Osteoblast (primary cell): Measurements from ENCODE around the gene NOTCH4. TPM values are rescaled to one million over a fixed set of nuclear protein-coding genes. Genes with fewer than 3 reads are reported as not detected.
A peak's percentile ranks its signal among the peaks of the same experiment; 100 is the strongest.

Source experiments
- DNase-seq: peaks from one replicate; pipeline ENCODE4 v3.0.0; 2011; ENCODE audit warnings: low spot score, mixed read lengths; ENCODE audit not compliant: insufficient read length; ENCODE audit errors: missing footprints
- H2AFZ ChIP-seq: 2 replicates; pipeline ENCODE4 v1.6.0; 2011; ENCODE audit warnings: mild to moderate bottlenecking, low read length
- H3K27ac ChIP-seq: 2 replicates; pipeline ENCODE4 v1.5.1; 2011; ENCODE audit warnings: mild to moderate bottlenecking, low read depth, low read length, moderate library complexity
- H3K27me3 ChIP-seq: 2 replicates; pipeline ENCODE4 v1.6.0; 2012; ENCODE audit warnings: mild to moderate bottlenecking, control low read depth, inconsistent platforms, low read length, moderate library complexity; ENCODE audit not compliant: insufficient read depth
- H3K36me3 ChIP-seq: 2 replicates; pipeline ENCODE4 v1.5.1; 2011; ENCODE audit warnings: mild to moderate bottlenecking, low read length, control low read depth, moderate library complexity; ENCODE audit not compliant: insufficient read depth
- H3K4me1 ChIP-seq: 2 replicates; pipeline ENCODE4 v1.5.1; 2011; ENCODE audit warnings: mild to moderate bottlenecking, low read length, control low read depth, moderate library complexity; ENCODE audit not compliant: insufficient read depth
- H3K4me2 ChIP-seq: 2 replicates; pipeline ENCODE4 v1.6.0; 2011; ENCODE audit warnings: mild to moderate bottlenecking, low read length; ENCODE audit not compliant: insufficient read depth
- H3K4me3 ChIP-seq: fragments of 200-600 bp; sonication (generic); 3 replicates; pipeline ENCODE4 v1.5.1; 2012; ENCODE audit warnings: mild to moderate bottlenecking, low read length, inconsistent platforms; ENCODE audit not compliant: insufficient read depth
- H3K79me2 ChIP-seq: 2 replicates; pipeline ENCODE4 v1.6.0; 2012; ENCODE audit warnings: mild to moderate bottlenecking, low read length, control low read depth, inconsistent platforms; ENCODE audit not compliant: insufficient read depth
- H3K9me3 ChIP-seq: 2 replicates; pipeline ENCODE4 v1.5.1; 2011; ENCODE audit warnings: low read depth, low read length, control low read depth
- H4K20me1 ChIP-seq: 2 replicates; pipeline ENCODE4 v1.6.0; 2012; ENCODE audit warnings: mild to moderate bottlenecking, low read length, control low read depth; ENCODE audit not compliant: insufficient read depth
- CTCF ChIP-seq: IDR thresholded peaks from 2 replicates; pipeline ENCODE4 v1.5.1; 2011; ENCODE audit warnings: mild to moderate bottlenecking, low read depth, low read length, moderate library complexity; ENCODE audit errors: extremely low read depth
- total RNA-seq: library from RNA; depleted of rRNA; stranded (reverse); fragments of >200 nt; gene quantifications from 2 replicates; pipeline ENCODE4 v1.2.3, GENCODE V29; 2012

Gene NOTCH4
- total RNA-seq, 1 donor = 1.1 TPM

GRCh38 chr6:32175711-32176475 lies 48.0 kb downstream of the NOTCH4 start, which contains the start of gene AGPAT1:
TSS of gene AGPAT1 (minus strand) at chr6:32176084. CDS start at chr6:32171496, 4,588 bp downstream.
- Histone ChIP-seq H3K27me3 (no peaks in the 10 kb centered on the region), H3K36me3 (peaks cover 13% of the 10 kb centered on the region), H3K4me1 (peaks cover 35% of the 10 kb centered on the region), H3K9me3 (no peaks in the 10 kb centered on the region), H3K4me2 (peak within 1 kb of the TSS; percentile 99), H2AFZ (peak within 1 kb of the TSS; percentile 93), H3K4me3 (peak within 1 kb of the TSS; percentile 86), H4K20me1 (peaks cover 2% of the 10 kb centered on the region), H3K27ac (peak within 1 kb of the TSS; percentile 93), H3K79me2 (peaks cover 50% of the 10 kb centered on the region)
- DNase-seq = peak; percentile 99
- no peak for TF ChIP-seq CTCF

DNA sequence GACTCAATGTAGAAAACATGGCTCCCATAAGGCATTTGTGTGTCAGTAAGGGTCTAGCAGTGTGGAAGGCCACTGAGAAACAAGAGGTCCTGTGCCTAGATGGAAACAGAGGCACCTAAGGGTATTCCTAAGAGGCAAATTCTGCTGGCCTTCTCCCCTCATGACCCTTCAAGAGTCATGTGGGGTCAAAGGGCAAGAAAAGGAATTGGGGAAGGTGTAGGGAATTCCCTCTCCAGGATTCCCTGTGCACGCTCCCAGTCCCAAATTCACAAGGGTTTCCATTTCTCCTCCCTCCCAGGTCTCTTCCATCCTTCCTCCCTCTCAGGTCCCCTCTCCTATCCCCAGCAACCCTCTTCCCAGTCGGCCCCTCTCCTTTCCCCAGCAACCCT lies 48.6 kb downstream of the NOTCH4 start:
- Histone ChIP-seq H3K9me3 (no peaks in the 10 kb centered on the region), H3K27me3 (no peaks in the 10 kb centered on the region), H3K27ac (peak overlapping the region; percentile 64), H3K79me2 (peaks cover 50% of the 10 kb centered on the region), H3K4me3 (peak overlapping the region; percentile 86), H4K20me1 (peaks cover 2% of the 10 kb centered on the region), H3K4me1 (peaks cover 35% of the 10 kb centered on the region), H3K36me3 (peaks cover 13% of the 10 kb centered on the region), H2AFZ (peak overlapping the region; percentile 54), H3K4me2 (peak overlapping the region; percentile 99)
- DNase-seq = peak; percentile 56
- no peak for TF ChIP-seq CTCF

DNA sequence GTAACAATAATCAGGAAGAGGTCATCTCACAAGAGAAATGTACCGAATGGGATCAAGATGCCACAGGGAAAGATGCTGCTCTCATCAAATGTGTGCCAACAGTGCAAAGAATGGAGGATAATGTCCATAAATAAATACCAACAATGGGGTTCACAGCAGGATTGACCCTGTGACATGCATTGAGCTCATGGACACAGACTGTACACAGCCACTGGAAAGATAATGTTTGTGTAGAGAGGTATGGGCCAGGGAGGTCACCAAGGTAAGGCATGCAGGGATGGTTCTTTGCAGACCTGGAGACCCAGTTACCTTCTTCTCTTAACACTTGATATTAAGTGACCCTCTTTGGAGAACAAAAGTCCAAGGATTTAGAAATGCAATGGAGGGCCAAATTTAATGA lies 49.5 kb downstream of the NOTCH4 start:
- peaks cover 49% of the 10 kb centered on the region for H3K79me2 ChIP-seq
- no peak overlapping the region for H2AFZ ChIP-seq
- DNase-seq = no peak
- H3K27me3 ChIP-seq = no peaks in the 10 kb centered on the region
- H3K4me2 ChIP-seq = peak overlapping the region; percentile 99
- no peaks in the 10 kb centered on the region for H3K9me3 ChIP-seq
- H3K36me3 ChIP-seq = peaks cover 16% of the 10 kb centered on the region
- H4K20me1 ChIP-seq = peaks cover 2% of the 10 kb centered on the region
- no peak for TF ChIP-seq CTCF
- peaks cover 35% of the 10 kb centered on the region for H3K4me1 ChIP-seq
- no peak overlapping the region for H3K27ac ChIP-seq
- H3K4me3 ChIP-seq = peak overlapping the region; percentile 86

DNA sequence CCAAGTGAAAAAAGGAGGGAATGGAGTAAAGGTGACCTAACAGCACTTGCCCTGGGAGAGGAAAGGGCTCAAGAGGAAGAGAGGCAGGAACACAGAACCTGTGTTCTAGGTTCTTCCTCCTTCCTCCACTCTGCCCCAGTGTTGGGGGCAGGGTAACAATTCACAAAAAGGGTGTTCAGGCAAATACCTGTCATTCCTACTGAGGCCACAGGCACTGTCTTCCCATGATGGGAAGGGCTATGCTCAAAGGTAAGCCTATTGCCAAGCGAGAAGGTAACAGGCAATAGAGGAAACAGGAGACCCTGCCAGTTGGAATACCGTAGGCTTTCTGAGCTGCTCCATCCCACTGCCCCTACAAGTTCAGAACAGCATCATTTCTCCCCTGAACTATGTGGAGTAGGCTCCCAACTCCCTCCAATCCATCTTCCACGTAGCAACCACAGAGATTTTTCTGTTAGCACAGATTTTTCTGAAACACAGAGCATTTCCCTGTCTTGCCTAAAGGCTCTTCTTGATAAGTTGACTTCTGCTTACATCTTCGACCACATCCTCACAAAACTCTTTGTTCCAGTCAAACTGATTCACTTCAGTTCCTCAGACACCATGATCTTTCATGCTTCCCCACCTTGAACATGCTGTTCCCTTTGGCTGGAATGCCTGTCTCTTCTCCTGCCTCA lies 50.7 kb downstream of the NOTCH4 start:
- peak; percentile 54 for DNase-seq
- Histone ChIP-seq H3K36me3 (peaks cover 22% of the 10 kb centered on the region), H2AFZ (no peak overlapping the region), H3K27ac (no peak overlapping the region), H3K79me2 (peaks cover 40% of the 10 kb centered on the region), H3K4me2 (no peak overlapping the region), H3K9me3 (no peaks in the 10 kb centered on the region), H3K27me3 (no peaks in the 10 kb centered on the region), H4K20me1 (peaks cover 2% of the 10 kb centered on the region), H3K4me3 (no peak overlapping the region), H3K4me1 (peaks cover 32% of the 10 kb centered on the region)
- no peak for TF ChIP-seq CTCF
